GM21786 (cell line): ENCODE measurements around the gene TOMM70.
A peak's percentile ranks its signal among the peaks of the same experiment; 100 is the strongest.
"Not testable (repeated sequence)": the region's sequence is repeated elsewhere in the genome, so short reads cannot be mapped to it uniquely, and the experiment has no call there.

Experiments
- ATAC-seq: cut with Tn5 transposase; IDR thresholded peaks from one replicate; pipeline ENCODE4 v1.9.1; 2021; ENCODE audit not compliant: unreplicated experiment

The TOMM70 gene

GRCh38 chr3:100329800-100330489 lies 70.9 kb downstream of the TOMM70 start:
- no peak for ATAC-seq

DNA sequence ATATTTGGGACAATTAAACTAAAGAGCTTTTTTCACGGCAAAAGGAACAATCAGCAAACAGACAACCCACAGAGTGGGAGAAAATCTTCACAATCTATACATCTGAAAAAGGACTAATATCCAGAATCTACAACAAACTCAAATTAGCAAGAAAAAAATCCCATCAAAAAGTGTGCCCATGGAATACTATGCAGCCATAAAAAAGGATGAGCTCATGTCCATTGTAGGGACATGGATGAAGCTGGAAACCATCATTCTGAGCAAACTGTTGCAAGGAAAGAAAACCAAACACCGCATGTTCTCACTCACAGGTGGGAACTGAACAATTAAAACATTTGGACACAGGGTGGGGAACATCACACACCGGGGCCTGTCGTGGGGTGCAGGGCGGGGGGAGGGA lies 73.5 kb downstream of the TOMM70 start:
- ATAC-seq: not testable (repeated sequence)

DNA sequence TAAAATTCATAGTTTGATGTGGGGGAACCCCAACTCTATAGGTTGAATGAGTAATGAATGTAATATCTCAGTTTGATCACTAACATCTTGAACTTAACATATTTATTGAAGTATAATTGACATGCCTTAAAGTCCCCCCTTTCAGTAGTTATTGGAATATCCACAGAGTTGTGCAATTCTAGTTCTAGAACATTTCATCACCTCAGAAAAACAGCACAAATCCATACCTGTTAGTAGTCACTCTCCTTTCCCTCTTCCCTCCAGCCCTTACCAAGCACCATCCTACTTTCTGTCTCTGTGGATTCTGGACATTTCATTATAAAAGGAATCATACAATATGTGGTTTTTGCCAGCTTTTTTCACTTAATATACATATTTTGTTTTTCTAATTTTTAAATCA lies 75.1 kb downstream of the TOMM70 start:
- ATAC-seq: no peak

DNA sequence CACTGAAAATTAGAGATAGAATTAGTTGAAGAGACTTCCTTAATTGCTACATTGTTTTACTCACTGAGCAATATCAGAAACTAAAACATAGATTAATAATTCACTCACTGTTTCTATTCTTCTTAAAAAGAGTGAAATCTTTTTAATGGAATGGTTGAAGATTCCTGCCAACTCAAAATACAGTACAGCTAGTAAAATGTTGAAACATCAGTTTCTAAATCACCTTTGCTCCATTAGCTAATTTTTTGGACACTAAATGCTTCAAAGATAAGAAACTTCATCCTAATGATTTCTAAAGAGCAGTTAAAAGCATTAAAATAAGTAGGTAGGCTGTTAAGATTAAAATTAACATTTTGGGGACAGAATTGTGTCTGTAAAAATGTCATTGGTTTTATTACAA lies 76.8 kb downstream of the TOMM70 start:
- no peak for ATAC-seq

DNA sequence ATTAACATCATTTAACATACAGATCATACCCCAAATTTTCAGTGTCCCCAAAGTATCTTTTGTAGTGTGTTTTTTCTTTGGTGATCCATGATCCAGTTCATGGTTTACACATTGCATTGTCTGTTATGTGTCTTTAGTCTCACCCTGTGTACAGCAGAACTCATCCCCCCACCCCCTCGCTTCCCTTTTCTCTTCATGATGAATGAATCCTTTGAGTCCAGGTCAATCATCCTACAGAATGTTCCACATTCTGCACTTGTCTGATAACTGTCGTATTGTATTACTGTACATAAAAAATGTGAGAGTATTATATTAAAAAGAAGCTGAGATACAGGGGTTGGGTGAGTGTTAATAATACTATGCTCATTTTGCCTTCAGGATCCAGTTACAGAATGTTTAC lies 80.9 kb downstream of the TOMM70 start:
- no peak for ATAC-seq

GRCh38 chr3:100317912-100318311 lies 83.0 kb downstream of the TOMM70 start:
- peak; percentile 75 for ATAC-seq

DNA sequence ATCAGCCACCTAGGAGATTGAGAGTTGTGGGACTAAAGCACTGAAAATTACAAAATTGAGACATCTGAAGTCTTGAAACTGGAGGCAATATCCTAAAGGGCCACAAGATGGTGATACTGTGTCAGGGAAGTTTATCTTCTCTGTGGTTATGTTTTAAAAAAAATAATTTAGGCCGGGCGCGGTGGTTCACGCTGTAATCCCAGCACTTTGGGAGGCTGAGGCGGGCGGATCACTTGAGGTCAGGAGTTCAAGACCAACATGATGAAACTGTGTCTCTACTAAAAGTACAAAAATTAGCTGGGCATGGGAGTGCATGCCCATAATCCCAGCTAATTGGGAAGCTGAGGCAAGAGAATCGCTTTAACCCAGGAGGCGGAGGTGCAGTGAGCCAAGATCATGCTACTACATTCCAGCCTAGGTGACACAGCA lies 84.2 kb downstream of the TOMM70 start:
- ATAC-seq: peak; percentile 67
